Mesangial cell (primary cell): Measurements from ENCODE around the gene MYH3. TPM values are rescaled to one million over a fixed set of nuclear protein-coding genes. Genes with fewer than 3 reads are reported as not detected.

Experiments used
- total RNA-seq: library from RNA; depleted of rRNA; stranded (reverse); fragments of >200 nt; gene quantifications from 2 replicates; pipeline ENCODE4 v1.2.3, GENCODE V29; 2015

MYH3 gene
- 0.16 and 0.38 TPM in 2 replicates for total RNA-seq

GRCh38 chr17:10657148-10657547, at the start of gene MYH3:
Gene MYH3 (minus strand): TSS chr17:10657309. CDS start chr17:10655064, 2,245 bp downstream.

GRCh38 chr17:10697092-10698081, 40.3 kb upstream of the MYH3 start, which contains the start of the genes ADPRM and SCO1:
Gene ADPRM (plus strand): TSS chr17:10697594. CDS start chr17:10704927, 7,333 bp downstream.
Gene SCO1 (minus strand): TSS chr17:10697533. CDS start chr17:10697507, 26 bp downstream.

Other genes starting within 250 kb of the MYH3 start
- not detected in 2 replicates for gene MYH8, start 235.4 kb downstream of the MYH3 start, total RNA-seq
- gene MYH4, start 187.8 kb downstream of the MYH3 start, total RNA-seq, result not detected in 2 replicates
- gene MYH1, start 138.8 kb downstream of the MYH3 start, total RNA-seq, result not detected in 2 replicates
- gene MYH2, start 107.7 kb downstream of the MYH3 start, total RNA-seq, result under 0.01 TPM in 1 of 2 replicates, not detected in the other
- gene SCO1, start 40.2 kb upstream of the MYH3 start, total RNA-seq, result 23.6 and 24.3 TPM in 2 replicates
- gene ADPRM, start 40.3 kb upstream of the MYH3 start, total RNA-seq, result 5.4 and 9.8 TPM in 2 replicates
- gene TMEM220, start 72.7 kb upstream of the MYH3 start, total RNA-seq, result 3.1 and 4.4 TPM in 2 replicates
- gene TMEM238L, start 146.8 kb upstream of the MYH3 start, total RNA-seq, result not detected in 2 replicates
- gene PIRT, start 180.8 kb upstream of the MYH3 start, total RNA-seq, result not detected in 2 replicates